GM12878 (cell line): ENCODE results near the gene VPS39. TPM values are rescaled to one million over a fixed set of nuclear protein-coding genes. Genes with fewer than 3 reads are reported as not detected.

Experiments used
- ATAC-seq: fragments of 200-7000 bp; cut with Tn5 transposase; 3 replicates; pipeline ENCODE4 v1.9.1; 2020; ENCODE audit warnings: mild to moderate bottlenecking, moderate library complexity
- BruUV-seq: library from RNA; stranded (reverse); fragments of 400-500 nt; replicated peaks from 2 replicates; lab custom pipeline; 2021; lab: Mats Ljungman, UMichigan
- CTCF ChIA-PET: fragments of 300-600 bp; sonication (Branson Sonifier 250); formaldehyde crosslinking; extraction: SDS; loops from one replicate; lab custom pipeline; 2021; ENCODE audit warnings: inconsistent platforms; lab: Yijun Ruan, JAX
- POLR2A ChIA-PET: fragments of 350-600 bp; formaldehyde crosslinking; extraction: SDS; loops from one replicate; lab custom pipeline; 2021; ENCODE audit warnings: inconsistent platforms; lab: Charles Lee
- RAD21 ChIA-PET: fragments of 300-600 bp; sonication (Branson Sonifier 250); formaldehyde crosslinking; loops from one replicate; lab custom pipeline; 2023; ENCODE audit warnings: antibody characterized with exemption; ENCODE audit not compliant: unreplicated experiment; lab: Charles Lee
- SMC1A ChIA-PET: fragments of 300-600 bp; sonication (Branson Sonifier 250); formaldehyde crosslinking; loops from one replicate; lab custom pipeline; 2023; ENCODE audit not compliant: unreplicated experiment, uncharacterized antibody; lab: Charles Lee
- DNase-seq: peaks from one replicate; pipeline ENCODE4 v3.0.0-alpha.2; 2011; ENCODE audit warnings: low read depth, low spot score
- FAIRE-seq: peaks from 3 replicates; lab custom pipeline; 2011; peaks lifted over from hg19 to GRCh38; lab: Jason Lieb, UNC
- H2AFZ ChIP-seq: 2 replicates; pipeline ENCODE4 v1.6.0; 2011; ENCODE audit warnings: low read depth, low read length, control low read depth; ENCODE audit not compliant: control insufficient read depth
- H3K27ac ChIP-seq: 2 replicates; pipeline ENCODE4 v1.5.1; 2011; ENCODE audit warnings: control low read depth; ENCODE audit not compliant: control insufficient read depth, insufficient read depth
- H3K27me3 ChIP-seq, 2 experiments: replicated peaks in 1 of 2; 2 replicates each; pipeline versions ENCODE4 v1.6.0 to v1.6.1; 2011; ENCODE audit warnings: low read length in 1 of 2; ENCODE audit not compliant: control insufficient read depth in 2 of 2, insufficient read depth in 2 of 2
- H3K36me3 ChIP-seq, 2 experiments: 2 replicates each; pipeline ENCODE4 v1.5.1; 2011; ENCODE audit warnings: low read length in 1 of 2; ENCODE audit not compliant: control insufficient read depth in 2 of 2, insufficient read depth in 2 of 2
- H3K4me1 ChIP-seq: 2 replicates; pipeline ENCODE4 v1.6.1; 2011; ENCODE audit warnings: mild to moderate bottlenecking, low read length, moderate library complexity, mixed read lengths; ENCODE audit not compliant: control insufficient read depth, insufficient read depth
- H3K4me2 ChIP-seq: 2 replicates; pipeline ENCODE4 v1.6.0; 2011; ENCODE audit warnings: control low read depth; ENCODE audit not compliant: control insufficient read depth, insufficient read depth
- H3K4me3 ChIP-seq: fragments of 200-600 bp; sonication (generic); 2 replicates; pipeline ENCODE4 v1.5.1; 2016
- H3K79me2 ChIP-seq: 2 replicates; pipeline ENCODE4 v1.6.0; 2011; ENCODE audit warnings: low read length; ENCODE audit not compliant: control insufficient read depth, insufficient read depth
- H3K9ac ChIP-seq: 2 replicates; pipeline ENCODE4 v1.8.0; 2011; ENCODE audit warnings: low read length, control low read depth, mixed read lengths; ENCODE audit not compliant: control insufficient read depth, insufficient read depth
- H3K9me3 ChIP-seq: replicated peaks from 3 replicates; pipeline ENCODE4 v1.5.1; 2011; ENCODE audit warnings: mild to moderate bottlenecking, low read length; ENCODE audit not compliant: control insufficient read depth, insufficient read depth
- H4K20me1 ChIP-seq: 2 replicates; pipeline ENCODE4 v1.6.0; 2011; ENCODE audit not compliant: control insufficient read depth, insufficient read depth
- CBFB ChIP-seq: IDR thresholded peaks from 2 replicates; pipeline ENCODE4 v1.6.1; 2016; ENCODE audit warnings: antibody characterized with exemption, low read depth
- CREB1 ChIP-seq: IDR thresholded peaks from 2 replicates; pipeline ENCODE4 v1.6.1; 2012; ENCODE audit warnings: low read depth, mild to moderate bottlenecking, inconsistent platforms
- CREM ChIP-seq: IDR thresholded peaks from 2 replicates; pipeline ENCODE4 v1.6.1; 2014; ENCODE audit warnings: antibody characterized with exemption, low read depth
- EED ChIP-seq: sonication (generic); IDR thresholded peaks from 2 replicates; pipeline ENCODE4 v1.6.1; 2016; ENCODE audit warnings: antibody characterized with exemption, low read depth
- MEF2A ChIP-seq: IDR thresholded peaks from 2 replicates; pipeline ENCODE4 v1.6.1; 2011; ENCODE audit warnings: low read depth, mild to moderate bottlenecking, low read length, moderate library complexity; ENCODE audit not compliant: insufficient read depth
- RAD21 ChIP-seq: IDR thresholded peaks from 2 replicates; pipeline ENCODE4 v1.6.1; 2011; ENCODE audit warnings: mild to moderate bottlenecking, low read depth, low read length, moderate library complexity; ENCODE audit not compliant: insufficient read depth
- RB1 ChIP-seq: fragments of 450-650 bp; formaldehyde crosslinking; IDR thresholded peaks from 2 replicates; pipeline ENCODE4 v1.6.1; 2017; ENCODE audit warnings: mild to moderate bottlenecking, borderline replicate concordance
- SMAD1 ChIP-seq: fragments of 450-650 bp; IDR thresholded peaks from 2 replicates; pipeline ENCODE4 v1.6.1; 2018; ENCODE audit warnings: mild to moderate bottlenecking, low read depth; ENCODE audit not compliant: partially characterized antibody
- SP1 ChIP-seq: IDR thresholded peaks from one replicate; pipeline ENCODE4 v1.6.1; 2011; ENCODE audit warnings: low read depth, low read length
- STAT1 ChIP-seq: fragments of 450-650 bp; conservative IDR thresholded peaks from 2 replicates; pipeline ENCODE4 v1.6.1; 2014; ENCODE audit warnings: antibody characterized with exemption, mild to moderate bottlenecking
- TARDBP ChIP-seq: IDR thresholded peaks from 2 replicates; pipeline ENCODE4 v1.6.1; 2016; ENCODE audit warnings: borderline replicate concordance
- WRNIP1 ChIP-seq: IDR thresholded peaks from 2 replicates; pipeline ENCODE4 v1.6.1; 2011; ENCODE audit warnings: low read depth, low read length, improper control_type of control experiment, borderline replicate concordance
- WGBS: methylation state at CpG from one replicate; pipeline ENCODE4 v1.1.6; 2016; ENCODE audit warnings: low lambda C conversion rate; ENCODE audit not compliant: insufficient replicate concordance, insufficient coverage; ENCODE audit errors: missing lambda C conversion rate; 5-methylcytosine and 5-hydroxymethylcytosine counted together
- in situ Hi-C: fragments of 300-500 bp; cut with MboI; formaldehyde crosslinking; loops from 9 replicates; pipeline ENCODE4 v1.14.3; 2018; ENCODE audit warnings: mixed read lengths
- intact Hi-C: fragments of 100-400 bp; cut with micrococcal nuclease; formaldehyde crosslinking; loops from one replicate; pipeline ENCODE4 v1.14.2; 2022; ENCODE audit not compliant: unreplicated experiment
- polyA plus RNA-seq, 11 experiments: library from polyadenylated mRNA; depleted of rRNA in 4 of 11; unstranded in 6 of 11; stranded (reverse) in 5 of 11; fragments of >200 nt; fragmentation: Nextera tagmentation in 4 of 11; fragmentation: Illumina TruSeq in 1 of 11; extraction: Ambion mirVana in 4 of 11; extraction: Trizol in 1 of 11; gene quantifications; 1 replicate in 1 of 11; 2 replicates in 10 of 11; pipeline versions ENCODE4 v1.2.1 to v1.2.3, GENCODE V29; 2011 to 2016; ENCODE audit warnings: inconsistent platforms in 2 of 11, missing spikeins in 2 of 11, low read depth in 1 of 11
- total RNA-seq, 4 experiments: library from RNA; depleted of rRNA in 3 of 4; stranded (reverse); fragments of >200 nt in 3 of 4; fragmentation: Illumina TruSeq in 1 of 4; extraction: Trizol in 1 of 4; gene quantifications; 2 replicates each; pipeline versions ENCODE4 v1.2.1 to v1.2.3, GENCODE V29; 2013 to 2021
- TF ChIP-seq, protein P1 (sequence below): fragments of 450-650 bp; formaldehyde crosslinking; IDR thresholded peaks from 2 replicates; pipeline ENCODE4 v1.4.0; 2022; ENCODE audit warnings: mild to moderate bottlenecking, moderate library complexity

Gene VPS39
- total and polyA plus RNA-seq, 10 of the 15 experiments (the other 5 are each of a cell fraction or from before 2014, with no cell fraction given) = 4.9 to 50.0 (median 36.2) TPM

DNA sequence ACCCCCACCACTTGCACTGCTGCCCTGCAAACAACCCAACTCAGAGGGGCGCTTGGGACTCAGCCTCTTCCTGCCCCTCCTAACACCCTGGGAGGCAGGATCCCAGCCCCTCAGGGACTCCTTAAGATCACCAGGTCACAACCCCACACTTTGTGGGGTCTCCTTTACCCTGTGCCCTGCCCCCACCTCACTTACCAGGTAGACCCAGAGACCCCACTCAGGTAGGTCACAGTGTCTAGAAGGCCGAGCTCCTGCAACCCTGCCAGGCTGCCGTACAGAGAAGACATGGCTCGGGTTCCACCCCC lies 60.7 kb downstream of the VPS39 start:
- no TSS peak for BruUV-seq

More for the DNA sequence above, 60.7 kb downstream of the VPS39 start:
- Histone ChIP-seq H3K4me3 (no peak overlapping the region), H3K79me2 (no peaks in the 10 kb centered on the region), H3K4me1 (no peaks in the 10 kb centered on the region), H3K36me3 (no peaks in the 10 kb centered on the region), H3K27ac (no peak overlapping the region), H3K4me2 (no peak overlapping the region), H2AFZ (no peak overlapping the region), H4K20me1 (no peaks in the 10 kb centered on the region), H3K9ac (no peak overlapping the region), H3K27me3 (no peaks in the 10 kb centered on the region), H3K9me3 (no peaks in the 10 kb centered on the region)
- TF ChIP-seq, protein P1, sequence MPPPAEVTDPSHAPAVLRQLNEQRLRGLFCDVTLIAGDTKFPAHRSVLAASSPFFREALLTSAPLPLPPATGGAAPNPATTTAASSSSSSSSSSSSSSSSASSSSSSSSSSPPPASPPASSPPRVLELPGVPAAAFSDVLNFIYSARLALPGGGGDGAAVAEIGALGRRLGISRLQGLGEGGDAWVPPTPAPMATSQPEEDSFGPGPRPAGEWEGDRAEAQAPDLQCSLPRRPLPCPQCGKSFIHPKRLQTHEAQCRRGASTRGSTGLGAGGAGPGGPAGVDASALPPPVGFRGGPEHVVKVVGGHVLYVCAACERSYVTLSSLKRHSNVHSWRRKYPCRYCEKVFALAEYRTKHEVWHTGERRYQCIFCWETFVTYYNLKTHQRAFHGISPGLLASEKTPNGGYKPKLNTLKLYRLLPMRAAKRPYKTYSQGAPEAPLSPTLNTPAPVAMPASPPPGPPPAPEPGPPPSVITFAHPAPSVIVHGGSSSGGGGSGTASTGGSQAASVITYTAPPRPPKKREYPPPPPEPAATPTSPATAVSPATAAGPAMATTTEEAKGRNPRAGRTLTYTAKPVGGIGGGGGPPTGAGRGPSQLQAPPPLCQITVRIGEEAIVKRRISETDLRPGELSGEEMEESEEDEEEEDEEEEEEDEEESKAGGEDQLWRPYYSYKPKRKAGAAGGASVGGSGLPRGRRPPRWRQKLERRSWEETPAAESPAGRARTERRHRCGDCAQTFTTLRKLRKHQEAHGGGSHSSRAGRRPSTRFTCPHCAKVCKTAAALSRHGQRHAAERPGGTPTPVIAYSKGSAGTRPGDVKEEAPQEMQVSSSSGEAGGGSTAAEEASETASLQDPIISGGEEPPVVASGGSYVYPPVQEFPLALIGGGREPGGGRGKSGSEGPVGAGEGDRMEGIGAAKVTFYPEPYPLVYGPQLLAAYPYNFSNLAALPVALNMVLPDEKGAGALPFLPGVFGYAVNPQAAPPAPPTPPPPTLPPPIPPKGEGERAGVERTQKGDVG (CRISPR knock-in tag) = no peak
- TF ChIP-seq STAT1 = no peak
- TF ChIP-seq SP1 = no peak
- TF ChIP-seq SMAD1 = no peak
- no peak for TF ChIP-seq RAD21
- TF ChIP-seq TARDBP = no peak
- TF ChIP-seq MEF2A = no peak
- no peak for TF ChIP-seq CREB1
- no peak for TF ChIP-seq RB1
- no peak for TF ChIP-seq CREM
- TF ChIP-seq CBFB = no peak
- no peak for TF ChIP-seq EED
- TF ChIP-seq WRNIP1 = no peak
- in situ Hi-C loops = no loop called here
- CTCF ChIA-PET = interaction anchor here (0.9 to 1.1 kb wide), 2 partner anchors 10 to 238 kb away, joined by 3 to 4 read pairs; no protein-coding TSS in a partner anchor
- ATAC-seq = no peak
- POLR2A ChIA-PET = no interaction called here
- intact Hi-C loops = no loop called here
- FAIRE-seq = no peak
- WGBS = 45% methylated on average over 4 of the region's 4 CpGs
- no peak for DNase-seq
- RAD21 ChIA-PET = no interaction called here
- SMC1A ChIA-PET = no interaction called here
